ENCODE data around the gene MAZ.
A peak's percentile ranks its signal among the peaks of the same experiment; 100 is the strongest.
"Not testable (repeated sequence)": the region's sequence is repeated elsewhere in the genome, so short reads cannot be mapped to it uniquely, and the experiment has no call there.

Gene MAZ

DNA sequence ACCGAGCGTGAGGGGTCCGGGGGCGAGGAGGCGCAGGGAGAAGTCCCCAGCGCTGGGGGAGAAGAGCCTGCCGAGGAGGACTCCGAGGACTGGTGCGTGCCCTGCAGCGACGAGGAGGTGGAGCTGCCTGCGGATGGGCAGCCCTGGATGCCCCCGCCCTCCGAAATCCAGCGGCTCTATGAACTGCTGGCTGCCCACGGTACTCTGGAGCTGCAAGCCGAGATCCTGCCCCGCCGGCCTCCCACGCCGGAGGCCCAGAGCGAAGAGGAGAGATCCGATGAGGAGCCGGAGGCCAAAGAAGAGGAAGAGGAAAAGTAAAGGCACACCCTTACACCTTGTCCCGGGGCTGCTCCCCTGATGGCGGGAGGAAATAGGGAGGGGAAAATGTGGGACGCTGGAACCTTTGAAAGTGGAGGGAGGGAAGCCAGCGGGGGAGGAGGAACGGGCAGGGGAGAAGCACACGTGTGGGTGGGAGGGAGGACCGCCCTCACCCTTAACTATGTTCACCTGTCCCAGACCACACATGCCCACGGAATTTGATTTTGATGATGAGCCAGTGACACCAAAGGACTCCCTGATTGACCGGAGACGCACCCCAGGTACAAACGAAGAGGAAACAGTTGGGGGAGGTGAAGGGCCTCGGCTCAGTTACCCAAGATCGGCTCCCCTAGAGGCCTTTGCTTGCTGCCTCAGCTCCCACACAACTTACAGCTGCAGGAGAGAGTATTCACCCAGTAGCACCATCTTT, 10.5 kb downstream of the MAZ start:
- Mint-ChIP-seq H3K36me3 (ENCODE audit: low read depth) (peaks cover 51% of the 10 kb centered on the region), H3K4me3 (peak overlapping the region; percentile 96), H3K27ac (peak overlapping the region; percentile 98), H3K4me1 (ENCODE audit: low read depth) (peaks cover 71% of the 10 kb centered on the region), H3K9me3 (no peaks in the 10 kb centered on the region), H3K27me3 (peaks cover 31% of the 10 kb centered on the region)
- intact Hi-C loops (cut with micrococcal nuclease), result loop anchor here (1.0 to 10.0 kb wide), 4 partner anchors 12 to 172 kb away; partner anchors contain the start of genes KIF22 and TAOK2

DNA sequence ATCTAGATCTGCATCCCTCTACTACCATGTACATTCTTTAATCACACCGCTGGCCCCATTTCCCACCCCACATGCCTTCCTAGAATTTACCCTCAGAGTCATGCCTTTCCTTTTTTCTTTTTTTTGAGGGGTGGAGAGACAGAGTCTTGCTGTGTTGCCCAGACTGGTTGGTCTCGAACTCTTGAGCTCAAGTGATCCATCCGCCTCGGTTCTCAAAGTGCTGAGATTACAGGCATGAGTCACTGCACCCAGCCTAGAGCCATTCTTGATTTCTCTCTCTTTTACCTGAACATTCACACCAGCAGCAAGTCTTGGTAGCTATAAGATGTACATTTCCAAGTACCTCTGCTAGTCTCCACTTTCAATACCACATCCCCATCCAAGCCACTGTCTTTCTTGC, 11.8 kb downstream of the MAZ start:
- peaks cover 61% of the 10 kb centered on the region for H3K36me3 Mint-ChIP-seq (ENCODE audit: low read depth)

DNA sequence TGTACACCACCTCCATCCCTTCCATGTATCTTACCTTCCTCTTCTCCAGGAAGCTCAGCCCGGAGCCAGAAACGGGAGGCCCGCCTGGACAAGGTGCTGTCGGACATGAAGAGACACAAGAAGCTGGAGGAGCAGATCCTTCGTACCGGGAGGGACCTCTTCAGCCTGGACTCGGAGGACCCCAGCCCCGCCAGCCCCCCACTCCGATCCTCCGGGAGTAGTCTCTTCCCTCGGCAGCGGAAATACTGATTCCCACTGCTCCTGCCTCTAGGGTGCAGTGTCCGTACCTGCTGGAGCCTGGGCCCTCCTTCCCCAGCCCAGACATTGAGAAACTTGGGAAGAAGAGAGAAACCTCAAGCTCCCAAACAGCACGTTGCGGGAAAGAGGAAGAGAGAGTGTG, 13.2 kb downstream of the MAZ start:
- intact Hi-C loops (cut with micrococcal nuclease), result loop anchor here (10.0 kb wide), 2 partner anchors 155 to 175 kb away; partner anchors contain the start of gene TAOK2
- H3K27ac Mint-ChIP-seq, result peak overlapping the region; percentile 95
- H3K9me3 Mint-ChIP-seq, result no peaks in the 10 kb centered on the region
- H3K4me3 Mint-ChIP-seq, result no peak overlapping the region
- peaks cover 4% of the 10 kb centered on the region for H3K27me3 Mint-ChIP-seq
- peaks cover 67% of the 10 kb centered on the region for H3K36me3 Mint-ChIP-seq (ENCODE audit: low read depth)
- H3K4me1 Mint-ChIP-seq (ENCODE audit: low read depth), result peaks cover 66% of the 10 kb centered on the region

More for the DNA sequence above, 11.8 kb downstream of the MAZ start:
- Mint-ChIP-seq H3K4me1 (ENCODE audit: low read depth) (peaks cover 70% of the 10 kb centered on the region), H3K9me3 (no peaks in the 10 kb centered on the region), H3K27me3 (peaks cover 19% of the 10 kb centered on the region), H3K4me3 (peak overlapping the region; percentile 50), H3K27ac (peak overlapping the region; percentile 98)
- intact Hi-C loops (cut with micrococcal nuclease), result loop anchor here (10.0 kb wide), 2 partner anchors 157 to 173 kb away; partner anchors contain the start of gene TAOK2

DNA sequence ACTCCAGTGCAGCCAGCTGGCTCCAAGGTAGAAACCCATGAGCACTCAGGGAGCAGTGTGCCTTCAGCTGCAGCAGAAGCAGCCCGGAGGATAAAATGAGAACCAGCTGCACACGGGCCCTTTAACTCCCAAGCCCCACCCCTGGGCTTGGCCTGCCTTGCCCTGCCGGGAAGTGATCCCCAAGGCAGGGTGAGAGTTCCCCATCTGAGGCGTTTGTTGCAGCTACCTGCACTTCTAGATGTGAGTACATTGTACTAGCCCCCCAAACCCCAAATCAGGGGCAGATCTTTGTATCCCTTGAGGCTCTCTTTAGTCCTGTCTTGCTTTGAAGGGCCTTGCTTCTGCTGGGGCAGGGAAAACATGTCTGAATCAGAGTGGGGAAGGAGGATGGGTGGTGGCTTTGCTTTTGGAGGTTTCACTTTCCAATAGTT, 14.0 kb downstream of the MAZ start, which contains the start of gene MVP:
MVP (plus strand) TSS at position 192 of the 431 bp plus-strand sequence. CDS start 10,088 bp downstream, outside the sequence.
- peaks cover 72% of the 10 kb centered on the region for H3K36me3 Mint-ChIP-seq (ENCODE audit: low read depth)
- intact Hi-C loops (cut with micrococcal nuclease), result loop anchor here (5.0 kb wide), 1 partner anchor 42 kb away; the partner anchor contains the start of gene CDIPT
- H3K27ac Mint-ChIP-seq, result peak within 1 kb of the TSS; percentile 95
- H3K27me3 Mint-ChIP-seq, result no peaks in the 10 kb centered on the region
- peak within 1 kb of the TSS; percentile 94 for H3K4me3 Mint-ChIP-seq
- H3K9me3 Mint-ChIP-seq, result no peaks in the 10 kb centered on the region
- peaks cover 64% of the 10 kb centered on the region for H3K4me1 Mint-ChIP-seq (ENCODE audit: low read depth)

DNA sequence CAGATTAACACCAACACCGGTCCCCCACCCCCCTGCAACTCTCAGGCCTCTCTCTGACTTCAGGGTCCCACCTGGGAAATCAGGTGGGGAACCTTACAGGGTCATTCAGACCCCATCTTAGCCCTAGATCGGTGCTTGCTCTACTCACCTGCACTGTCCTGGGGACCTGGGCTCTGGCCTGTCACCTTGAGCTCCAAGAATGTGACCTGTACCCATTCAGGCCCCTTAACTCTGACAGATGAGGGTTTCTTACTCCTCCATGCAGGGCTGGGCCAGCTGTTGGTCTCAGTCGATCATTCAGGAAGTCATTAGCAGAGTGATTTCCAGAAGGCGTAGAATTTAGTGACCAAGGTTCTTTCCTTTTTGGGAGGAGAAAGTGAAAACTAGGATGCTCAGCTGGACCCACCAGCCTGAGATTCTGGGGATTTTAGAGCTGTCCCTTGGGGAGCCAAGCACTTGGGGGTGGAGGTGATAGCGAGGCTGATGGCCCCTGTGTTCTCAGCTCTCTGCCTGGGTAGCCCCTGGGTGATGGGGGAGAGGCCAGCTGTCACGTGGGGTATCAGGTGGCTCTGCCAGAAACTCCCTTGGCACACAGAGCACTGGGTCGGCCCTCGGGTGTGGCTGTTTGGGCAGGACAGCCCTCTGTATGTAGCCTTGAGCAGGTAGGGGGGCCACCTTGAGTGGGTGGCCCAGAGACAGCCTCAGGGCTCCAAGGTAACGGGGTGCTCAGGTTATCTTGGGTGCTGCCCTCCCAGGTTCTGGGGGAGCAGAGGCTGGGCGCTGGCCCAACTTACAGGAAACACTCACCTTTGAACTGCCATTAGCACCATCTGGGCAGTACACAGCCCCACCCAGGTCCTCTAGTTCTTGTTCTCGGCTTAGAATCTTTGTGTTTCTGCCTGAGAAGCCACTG, 14.7 kb downstream of the MAZ start:
- peaks cover 75% of the 10 kb centered on the region for H3K36me3 Mint-ChIP-seq (ENCODE audit: low read depth)
- H3K9me3 Mint-ChIP-seq, result no peaks in the 10 kb centered on the region
- peak overlapping the region; percentile 95 for H3K27ac Mint-ChIP-seq
- no peaks in the 10 kb centered on the region for H3K27me3 Mint-ChIP-seq
- intact Hi-C loops (cut with micrococcal nuclease), result loop anchor here (5.0 kb wide), 1 partner anchor 41 kb away; the partner anchor contains the start of gene CDIPT
- H3K4me1 Mint-ChIP-seq (ENCODE audit: low read depth), result peaks cover 67% of the 10 kb centered on the region
- H3K4me3 Mint-ChIP-seq, result peak overlapping the region; percentile 94

DNA sequence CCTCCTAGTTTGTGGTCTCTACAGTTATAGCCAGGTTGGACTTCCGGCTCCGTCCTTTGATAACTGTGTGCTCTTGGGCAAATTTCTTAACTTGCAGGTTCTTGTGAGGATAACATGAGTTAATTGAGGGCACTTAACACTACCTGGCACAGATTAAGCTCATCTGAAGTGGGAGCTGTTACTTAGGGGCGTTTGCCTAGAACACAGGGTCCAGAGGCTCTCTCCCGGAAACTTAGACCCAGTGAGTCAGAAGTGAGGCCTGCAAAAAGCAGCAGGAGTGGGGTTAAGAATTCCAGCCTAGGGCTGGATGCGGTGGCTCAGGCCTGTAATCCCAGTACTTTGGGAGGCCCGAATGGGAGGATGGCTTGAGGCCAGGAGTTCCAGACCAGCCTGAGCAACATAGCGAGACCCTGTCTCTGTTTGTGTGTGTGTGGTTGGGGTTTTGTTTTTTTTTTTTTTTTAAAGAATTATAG, 15.3 kb downstream of the MAZ start:
- peak overlapping the region; percentile 95 for H3K27ac Mint-ChIP-seq
- peak overlapping the region; percentile 94 for H3K4me3 Mint-ChIP-seq
- H3K27me3 Mint-ChIP-seq, result no peaks in the 10 kb centered on the region
- peaks cover 71% of the 10 kb centered on the region for H3K36me3 Mint-ChIP-seq (ENCODE audit: low read depth)
- H3K9me3 Mint-ChIP-seq, result no peaks in the 10 kb centered on the region
- peaks cover 67% of the 10 kb centered on the region for H3K4me1 Mint-ChIP-seq (ENCODE audit: low read depth)
- intact Hi-C loops (cut with micrococcal nuclease), result loop anchor here (5.0 kb wide), 1 partner anchor 41 kb away; the partner anchor contains the start of gene CDIPT

DNA sequence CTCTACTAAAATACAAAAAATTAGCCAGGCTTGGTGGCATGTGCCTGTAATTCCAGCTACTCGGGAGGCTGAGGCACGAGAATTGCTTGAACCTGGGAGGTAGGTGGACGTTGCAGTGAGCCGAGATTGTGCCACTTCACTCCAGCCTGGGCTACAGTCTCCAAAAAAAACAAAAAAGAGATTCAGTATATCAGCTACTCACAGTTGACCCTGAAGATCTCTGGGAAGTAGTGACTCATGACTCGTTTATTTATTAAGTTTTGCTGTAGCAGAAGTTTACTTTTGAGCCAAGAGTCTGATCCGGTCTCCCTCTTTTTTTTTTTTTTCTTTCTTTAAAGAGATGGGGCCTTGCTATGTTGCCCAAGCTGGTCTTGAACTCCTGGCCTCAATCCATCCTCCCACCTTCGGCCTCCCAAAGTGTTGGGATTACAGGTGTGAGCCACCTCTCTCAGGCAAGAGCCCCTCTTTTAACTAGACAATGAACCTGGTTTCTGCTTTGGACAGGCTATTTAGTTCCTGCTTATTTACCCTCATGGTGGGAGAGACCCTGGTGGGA, 18.3 kb downstream of the MAZ start:
- no peaks in the 10 kb centered on the region for H3K27me3 Mint-ChIP-seq
- no peak overlapping the region for H3K27ac Mint-ChIP-seq
- peaks cover 56% of the 10 kb centered on the region for H3K36me3 Mint-ChIP-seq (ENCODE audit: low read depth)
- peaks cover 45% of the 10 kb centered on the region for H3K4me1 Mint-ChIP-seq (ENCODE audit: low read depth)
- intact Hi-C loops (cut with micrococcal nuclease), result loop anchor here (5.0 kb wide), 1 partner anchor 38 kb away; the partner anchor contains the start of gene CDIPT
- no peaks in the 10 kb centered on the region for H3K9me3 Mint-ChIP-seq
- no peak overlapping the region for H3K4me3 Mint-ChIP-seq

DNA sequence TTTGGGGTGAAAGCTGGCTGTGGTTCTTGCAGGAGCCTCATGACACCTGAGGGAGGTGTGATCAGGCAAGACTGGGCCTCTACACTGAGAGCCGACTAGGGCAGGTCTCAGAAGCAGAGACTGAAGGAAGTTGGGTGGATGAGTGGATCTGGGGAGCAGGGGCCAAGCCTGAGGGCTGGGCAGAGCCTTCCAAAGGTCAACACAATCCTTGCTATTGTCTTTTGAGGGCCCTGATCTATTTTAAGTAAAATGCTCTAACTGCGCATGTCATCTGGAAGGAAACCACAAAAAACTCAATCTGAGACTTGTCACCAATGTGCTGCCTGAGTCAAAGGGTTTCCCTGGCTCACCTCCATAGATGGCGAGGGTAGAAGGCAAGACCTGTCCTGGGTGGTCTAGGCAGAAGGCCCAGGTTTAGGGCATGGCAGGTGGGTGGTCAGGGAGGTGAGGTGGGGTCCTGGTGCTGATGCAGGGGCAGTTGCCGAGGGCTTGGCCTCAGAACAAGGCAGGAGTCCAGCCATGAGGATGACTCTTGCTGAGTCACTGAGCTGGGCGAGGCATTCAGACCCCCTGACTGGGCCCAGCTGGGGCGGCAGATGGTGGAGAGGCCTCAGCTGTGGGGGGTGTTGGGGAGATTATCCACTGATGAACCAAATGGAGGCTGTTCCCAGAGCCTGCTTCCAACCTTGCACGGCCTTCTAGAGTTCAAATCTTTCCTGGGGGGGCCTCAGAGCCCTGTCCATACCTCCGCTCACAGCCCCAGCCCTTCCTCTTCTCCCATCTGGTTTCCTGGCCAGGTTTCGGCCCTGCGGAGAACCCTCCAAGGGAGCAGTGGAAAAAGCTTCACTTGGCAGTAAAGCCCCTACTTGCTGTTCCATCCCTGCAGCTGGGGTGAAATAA, 19.1 kb downstream of the MAZ start:
- intact Hi-C loops (cut with micrococcal nuclease), result no loop called here
- Mint-ChIP-seq H3K36me3 (ENCODE audit: low read depth) (peaks cover 56% of the 10 kb centered on the region), H3K27me3 (no peaks in the 10 kb centered on the region), H3K27ac (no peak overlapping the region), H3K4me1 (ENCODE audit: low read depth) (peaks cover 40% of the 10 kb centered on the region), H3K4me3 (no peak overlapping the region), H3K9me3 (no peaks in the 10 kb centered on the region)

DNA sequence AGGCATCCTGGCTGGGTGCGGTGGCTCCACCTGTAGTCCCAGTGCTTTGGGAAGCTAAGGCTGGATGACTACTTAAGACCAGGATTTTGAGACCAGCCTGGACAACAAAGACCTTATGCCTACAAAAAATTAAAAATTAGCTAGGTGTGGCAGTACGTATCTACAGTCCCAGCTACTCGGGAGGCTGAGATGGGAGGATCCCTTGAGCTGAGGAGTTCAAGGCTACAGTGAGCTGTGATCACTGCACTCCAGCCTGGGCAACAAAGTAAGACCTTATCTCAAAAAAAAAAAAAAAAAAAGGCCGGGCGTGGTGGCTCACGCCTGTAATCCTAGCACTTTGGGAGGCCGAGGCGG, 20.0 kb downstream of the MAZ start:
- no peaks in the 10 kb centered on the region for H3K9me3 Mint-ChIP-seq
- H3K36me3 Mint-ChIP-seq (ENCODE audit: low read depth), result peaks cover 59% of the 10 kb centered on the region
- H3K27me3 Mint-ChIP-seq, result no peaks in the 10 kb centered on the region
- H3K27ac Mint-ChIP-seq, result no peak overlapping the region
- H3K4me3 Mint-ChIP-seq, result no peak overlapping the region
- H3K4me1 Mint-ChIP-seq (ENCODE audit: low read depth), result peaks cover 34% of the 10 kb centered on the region
- intact Hi-C loops (cut with micrococcal nuclease), result no loop called here

DNA sequence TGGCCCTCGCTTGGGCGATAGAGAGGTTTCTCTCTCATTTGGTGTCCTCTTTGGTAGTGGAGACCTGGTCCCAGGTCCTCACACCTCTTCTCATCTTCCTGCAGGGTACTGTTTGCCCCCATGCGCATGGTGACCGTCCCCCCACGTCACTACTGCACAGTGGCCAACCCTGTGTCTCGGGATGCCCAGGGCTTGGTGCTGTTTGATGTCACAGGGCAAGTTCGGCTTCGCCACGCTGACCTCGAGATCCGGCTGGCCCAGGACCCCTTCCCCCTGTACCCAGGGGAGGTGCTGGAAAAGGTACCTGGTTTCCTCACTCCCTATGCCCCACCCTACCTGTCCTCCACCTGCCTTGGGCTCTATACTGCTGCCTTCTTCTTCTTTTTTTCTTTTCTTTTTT, 24.4 kb downstream of the MAZ start:
- intact Hi-C loops (cut with micrococcal nuclease), result no loop called here
- no peaks in the 10 kb centered on the region for H3K9me3 Mint-ChIP-seq
- no peak overlapping the region for H3K27ac Mint-ChIP-seq
- peaks cover 78% of the 10 kb centered on the region for H3K36me3 Mint-ChIP-seq (ENCODE audit: low read depth)
- no peak overlapping the region for H3K4me3 Mint-ChIP-seq
- peaks cover 7% of the 10 kb centered on the region for H3K4me1 Mint-ChIP-seq (ENCODE audit: low read depth)
- H3K27me3 Mint-ChIP-seq, result no peaks in the 10 kb centered on the region

DNA sequence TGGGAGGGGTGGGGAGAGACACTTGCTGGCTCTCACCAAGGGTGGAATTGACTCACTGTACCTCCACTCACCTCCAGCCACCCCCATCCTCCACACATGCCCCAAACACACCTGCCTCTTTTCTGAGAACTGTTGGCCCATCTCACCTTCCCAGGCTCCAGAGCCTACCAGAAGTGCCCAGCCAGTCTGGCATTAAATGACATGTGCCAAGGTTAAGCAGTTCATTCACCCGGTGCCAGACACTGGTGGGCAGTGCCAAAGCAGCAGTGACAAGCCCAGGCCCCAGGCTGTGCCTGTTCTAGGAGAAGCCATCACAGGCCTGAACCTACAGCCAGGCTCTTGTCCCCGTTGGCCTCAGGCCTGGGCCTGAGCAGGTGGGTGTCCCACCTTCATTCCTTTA, 25.2 kb downstream of the MAZ start:
- Mint-ChIP-seq H3K27ac (no peak overlapping the region), H3K36me3 (ENCODE audit: low read depth) (peaks cover 82% of the 10 kb centered on the region), H3K4me1 (ENCODE audit: low read depth) (peaks cover 6% of the 10 kb centered on the region)

DNA sequence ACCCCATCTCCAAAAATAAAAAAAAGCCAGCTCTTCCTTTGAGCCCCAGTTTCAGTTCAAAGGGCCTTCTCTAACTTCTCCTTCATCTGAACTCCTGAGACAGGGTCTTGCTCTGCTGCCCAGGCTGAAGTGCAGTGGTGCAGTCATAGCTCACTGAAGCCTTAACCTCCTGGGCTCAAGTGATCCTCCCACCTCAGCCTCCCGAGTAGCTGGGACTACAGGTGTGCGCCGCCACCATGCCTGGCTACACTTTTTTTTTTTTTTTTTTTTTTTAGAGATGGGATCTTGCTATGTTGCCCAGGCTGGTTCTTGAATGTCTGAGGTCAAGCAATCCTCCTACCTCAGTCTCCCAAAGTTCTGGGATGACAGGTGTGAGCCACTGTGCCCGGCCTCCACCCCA, 26.9 kb downstream of the MAZ start:
- peaks cover 92% of the 10 kb centered on the region for H3K36me3 Mint-ChIP-seq (ENCODE audit: low read depth)
- intact Hi-C loops (cut with micrococcal nuclease), result not testable (repeated sequence)

More for the DNA sequence above, 25.2 kb downstream of the MAZ start:
- Mint-ChIP-seq H3K9me3 (no peaks in the 10 kb centered on the region), H3K27me3 (no peaks in the 10 kb centered on the region), H3K4me3 (no peak overlapping the region)
- intact Hi-C loops (cut with micrococcal nuclease), result no loop called here

DNA sequence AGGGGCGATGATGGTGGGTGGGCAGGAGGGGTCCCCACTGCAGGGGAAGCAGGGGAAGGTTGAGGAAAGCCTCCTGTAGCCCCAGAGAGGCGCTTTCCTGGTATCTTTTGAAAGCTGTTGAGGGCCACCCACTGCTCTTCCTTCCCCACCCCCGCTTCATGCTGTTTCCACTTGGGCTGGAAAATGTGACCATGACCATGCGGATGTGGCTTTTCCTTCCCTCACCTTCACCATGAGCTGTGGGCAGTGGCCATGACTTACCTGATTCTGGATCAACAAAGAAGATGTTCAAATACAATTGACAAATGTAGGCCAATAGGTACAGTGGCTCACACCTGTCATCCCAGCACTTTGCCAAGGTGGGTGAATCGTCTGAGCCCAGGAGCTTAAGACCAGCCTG, 27.8 kb downstream of the MAZ start:
- Mint-ChIP-seq H3K27me3 (no peaks in the 10 kb centered on the region), H3K36me3 (ENCODE audit: low read depth) (peaks cover 100% of the 10 kb centered on the region), H3K4me1 (ENCODE audit: low read depth) (no peaks in the 10 kb centered on the region), H3K27ac (no peak overlapping the region), H3K4me3 (no peak overlapping the region), H3K9me3 (no peaks in the 10 kb centered on the region)
- intact Hi-C loops (cut with micrococcal nuclease), result no loop called here

More for the DNA sequence above, 26.9 kb downstream of the MAZ start:
- not testable (repeated sequence) for H3K27ac Mint-ChIP-seq; H3K27me3 Mint-ChIP-seq; H3K4me3 Mint-ChIP-seq; H3K9me3 Mint-ChIP-seq; H3K4me1 Mint-ChIP-seq (ENCODE audit: low read depth)

All from dendritic cell treated with granulocyte-macrophage colony-stimulating factor and Interleukin-4, amounts not matched to agents 40 ng/mL and 50 ng/mL, for 4 days (primary cell).